ENCODE measurements around the gene DSTYK. TPM values are rescaled to one million over a fixed set of nuclear protein-coding genes. Genes with fewer than 3 reads are reported as not detected.

The DSTYK gene
- total and polyA plus RNA-seq, 8 donors: 2.9 to 9.0 (median 4.4) TPM

GRCh38 chr1:205150651-205151428, 60.7 kb downstream of the DSTYK start:
- TF ChIP-seq, protein P1, sequence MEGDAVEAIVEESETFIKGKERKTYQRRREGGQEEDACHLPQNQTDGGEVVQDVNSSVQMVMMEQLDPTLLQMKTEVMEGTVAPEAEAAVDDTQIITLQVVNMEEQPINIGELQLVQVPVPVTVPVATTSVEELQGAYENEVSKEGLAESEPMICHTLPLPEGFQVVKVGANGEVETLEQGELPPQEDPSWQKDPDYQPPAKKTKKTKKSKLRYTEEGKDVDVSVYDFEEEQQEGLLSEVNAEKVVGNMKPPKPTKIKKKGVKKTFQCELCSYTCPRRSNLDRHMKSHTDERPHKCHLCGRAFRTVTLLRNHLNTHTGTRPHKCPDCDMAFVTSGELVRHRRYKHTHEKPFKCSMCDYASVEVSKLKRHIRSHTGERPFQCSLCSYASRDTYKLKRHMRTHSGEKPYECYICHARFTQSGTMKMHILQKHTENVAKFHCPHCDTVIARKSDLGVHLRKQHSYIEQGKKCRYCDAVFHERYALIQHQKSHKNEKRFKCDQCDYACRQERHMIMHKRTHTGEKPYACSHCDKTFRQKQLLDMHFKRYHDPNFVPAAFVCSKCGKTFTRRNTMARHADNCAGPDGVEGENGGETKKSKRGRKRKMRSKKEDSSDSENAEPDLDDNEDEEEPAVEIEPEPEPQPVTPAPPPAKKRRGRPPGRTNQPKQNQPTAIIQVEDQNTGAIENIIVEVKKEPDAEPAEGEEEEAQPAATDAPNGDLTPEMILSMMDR (IDR thresholded peaks at IDR 0.05): no peak
- H3K9me3 ChIP-seq: no peaks in the 10 kb centered on the region
- WGBS, 2 donors: 70 to 88% methylated on average over 5 of the region's 5 CpGs
- no peak for FAIRE-seq
- DNase-seq: no peak
- no peaks in the 10 kb centered on the region for H3K4me1 ChIP-seq
- intact Hi-C loops (cut with DNase I): no loop called here
- H3K36me3 ChIP-seq: peaks cover 0 to 33% (median 3%) of the 10 kb centered on the region in 3 donors
- no peak overlapping the region for H3K4me3 ChIP-seq
- no peaks in the 10 kb centered on the region for H3K27me3 ChIP-seq
- no peak for ATAC-seq
- no peak overlapping the region for H3K27ac ChIP-seq

- intact Hi-C loops (cut with DNase I): loop anchor here in 1 of 3 donors (10.0 kb wide), 1 partner anchor 107 kb away; no protein-coding TSS in a partner anchor
- FAIRE-seq: no peak
- no peak for DNase-seq
- Histone ChIP-seq H3K4me3 (no peak overlapping the region), H3K9me3 (no peaks in the 10 kb centered on the region), H3K36me3 (peaks cover 0 to 20% (median 3%) of the 10 kb centered on the region in 3 donors), H3K27ac (no peak overlapping the region), H3K27me3 (no peaks in the 10 kb centered on the region), H3K4me1 (peaks cover 0 to 4% (median 0%) of the 10 kb centered on the region in 3 donors)
- no peak for ATAC-seq
- 81 to 87% methylated on average over 6 of the region's 6 CpGs for WGBS, 2 donors
- TF ChIP-seq, protein P1 (IDR thresholded peaks at IDR 0.05): no peak
These were observed 64.2 kb downstream of the DSTYK start for GRCh38 chr1:205147191-205147835.

- no peak for FAIRE-seq
- DNase-seq: no peak
- H3K36me3 ChIP-seq: peaks cover 0 to 10% (median 0%) of the 10 kb centered on the region in 3 donors
- whole genome bisulfite sequencing, 2 donors: 11 to 22% methylated on average over 1 of the region's 1 CpG
- intact Hi-C loops (cut with DNase I): loop anchor here in 1 of 3 donors (10.0 kb wide), 1 partner anchor 110 kb away; no protein-coding TSS in a partner anchor
- TF ChIP-seq, protein P1 (IDR thresholded peaks at IDR 0.05): no peak
- H3K27ac ChIP-seq: peak overlapping the region in 3 of 4 donors; percentile 13 to 53 (median 42)
- H3K4me1 ChIP-seq: peaks cover 0 to 12% (median 0%) of the 10 kb centered on the region in 3 donors
- no peak overlapping the region for H3K4me3 ChIP-seq
- no peaks in the 10 kb centered on the region for H3K27me3 ChIP-seq
- ATAC-seq: peak; percentile 32 to 69 (median 48)
- H3K9me3 ChIP-seq: no peaks in the 10 kb centered on the region
These were observed 66.8 kb downstream of the DSTYK start for GRCh38 chr1:205144751-205145150.

- Histone ChIP-seq H3K27me3 (no peaks in the 10 kb centered on the region), H3K27ac (peak overlapping the region in 3 of 4 donors; percentile 13 to 53 (median 42)), H3K4me3 (no peak overlapping the region), H3K4me1 (peaks cover 0 to 12% (median 0%) of the 10 kb centered on the region in 3 donors), H3K9me3 (no peaks in the 10 kb centered on the region), H3K36me3 (peaks cover 0 to 4% (median 0%) of the 10 kb centered on the region in 3 donors)
- no peak for ATAC-seq
- DNase-seq: no peak
- no peak for FAIRE-seq
- intact Hi-C loops (cut with DNase I): loop anchor here in 1 of 3 donors (10.0 kb wide), 1 partner anchor 111 kb away; no protein-coding TSS in a partner anchor
- TF ChIP-seq, protein P1 (IDR thresholded peaks at IDR 0.05): no peak
- 60 to 65% methylated on average over 1 of the region's 1 CpG for WGBS, 2 donors
These were observed 67.3 kb downstream of the DSTYK start for GRCh38 chr1:205144046-205144720.
